HepG2 (cell line): Measurements from ENCODE around the gene ZNF213. TPM values are rescaled to one million over a fixed set of nuclear protein-coding genes. Genes with fewer than 3 reads are reported as not detected.

Experiments
- CHCHD3 ChIP-seq: sonication (generic); formaldehyde crosslinking; IDR thresholded peaks from 2 replicates; pipeline ENCODE4 v1.8.0; 2022; ENCODE audit warnings: mild to moderate bottlenecking, missing genetic modification reagents, moderate library complexity
- ELF3 ChIP-seq: IDR thresholded peaks from 2 replicates; pipeline ENCODE4 v1.6.1; 2016; ENCODE audit warnings: missing genetic modification reagents, missing compliant biosample characterization
- HMG20A ChIP-seq: IDR thresholded peaks from 2 replicates; pipeline ENCODE4 v1.6.1; 2016; ENCODE audit warnings: borderline replicate concordance
- NAIF1 ChIP-seq: sonication (generic); formaldehyde crosslinking; IDR thresholded peaks from 2 replicates; pipeline ENCODE4 v1.5.0; 2020; ENCODE audit warnings: mild to moderate bottlenecking, missing genetic modification reagents, borderline replicate concordance
- SIN3B ChIP-seq: fragments of 150-350 bp; IDR thresholded peaks from 2 replicates; pipeline ENCODE4 v1.6.1; 2014; ENCODE audit warnings: low read length
- SKI ChIP-seq: fragments of 450-650 bp; IDR thresholded peaks from one replicate; pipeline ENCODE4 v1.6.1; 2018; ENCODE audit warnings: mild to moderate bottlenecking; ENCODE audit not compliant: partially characterized antibody
- SRSF4 ChIP-seq: fragments of 200-400 bp; formaldehyde crosslinking; IDR thresholded peaks from one replicate; pipeline ENCODE4 v1.6.1; 2018; ENCODE audit warnings: mild to moderate bottlenecking, low read depth, low read length, moderate library complexity; ENCODE audit not compliant: poor library complexity, severe bottlenecking
- TBX2 ChIP-seq: sonication (generic); formaldehyde crosslinking; IDR thresholded peaks from 2 replicates; pipeline ENCODE4 v1.5.0; 2020; ENCODE audit warnings: missing genetic modification reagents, mild to moderate bottlenecking, borderline replicate concordance
- U2AF1 ChIP-seq: fragments of 200-400 bp; formaldehyde crosslinking; optimal IDR thresholded peaks from 2 replicates; pipeline ENCODE3; 2017; ENCODE audit warnings: mild to moderate bottlenecking, low read depth, low read length
- ZBTB7A ChIP-seq: sonication (generic); formaldehyde crosslinking; IDR thresholded peaks from 2 replicates; pipeline ENCODE4 v1.8.0; 2022; ENCODE audit warnings: mild to moderate bottlenecking, missing genetic modification reagents
- ZFP1 ChIP-seq: IDR thresholded peaks from 2 replicates; pipeline ENCODE4 v1.6.1; 2016
- ZNF124 ChIP-seq: sonication (generic); formaldehyde crosslinking; IDR thresholded peaks from 2 replicates; pipeline ENCODE4 v1.4.0; 2020; ENCODE audit warnings: missing genetic modification reagents
- ZNF282 ChIP-seq: fragments of 450-650 bp; IDR thresholded peaks from 2 replicates; pipeline ENCODE4 v1.6.1; 2018; ENCODE audit not compliant: partially characterized antibody
- ZNF484 ChIP-seq: sonication (generic); formaldehyde crosslinking; IDR thresholded peaks from 2 replicates; pipeline ENCODE4 v1.5.1; 2020; ENCODE audit warnings: mild to moderate bottlenecking, low read depth, missing genetic modification reagents, borderline replicate concordance
- ZNF547 ChIP-seq: sonication (generic); formaldehyde crosslinking; IDR thresholded peaks from 2 replicates; pipeline ENCODE4 v1.5.1; 2020; ENCODE audit warnings: mild to moderate bottlenecking, missing genetic modification reagents
- ZNF703 ChIP-seq: sonication (generic); formaldehyde crosslinking; IDR thresholded peaks from 2 replicates; pipeline ENCODE4 v1.5.1; 2020; ENCODE audit warnings: missing genetic modification reagents, mild to moderate bottlenecking, moderate library complexity, borderline replicate concordance
- ZNF709 ChIP-seq: sonication (generic); formaldehyde crosslinking; IDR thresholded peaks from 2 replicates; pipeline ENCODE4 v1.5.0; 2020; ENCODE audit warnings: mild to moderate bottlenecking, missing genetic modification reagents
- ZNF75D ChIP-seq: sonication (generic); formaldehyde crosslinking; IDR thresholded peaks from 2 replicates; pipeline ENCODE4 v1.8.1; 2023; ENCODE audit warnings: missing genetic modification reagents, mild to moderate bottlenecking, borderline replicate concordance
- ZNF777 ChIP-seq: sonication (generic); formaldehyde crosslinking; IDR thresholded peaks from 2 replicates; pipeline ENCODE4 v1.4.0; 2020; ENCODE audit warnings: missing genetic modification reagents
- ZNF788 ChIP-seq: sonication (generic); formaldehyde crosslinking; IDR thresholded peaks from 2 replicates; pipeline ENCODE4 v1.5.0; 2020; ENCODE audit warnings: mild to moderate bottlenecking, missing genetic modification reagents, borderline replicate concordance
- polyA plus RNA-seq, 8 experiments: library from polyadenylated mRNA; depleted of rRNA in 3 of 8; stranded (reverse) in 7 of 8; unstranded in 1 of 8; fragments of >200 nt; fragmentation: Illumina TruSeq in 4 of 8; extraction: Trizol in 4 of 8; gene quantifications; 2 replicates each; pipeline versions ENCODE4 v1.2.1 to v1.2.3, GENCODE V29; 2011 to 2016; ENCODE audit warnings: low read depth in 4 of 8, missing spikeins in 1 of 8, mixed read lengths in 1 of 8; ENCODE audit not compliant: insufficient read depth in 1 of 8
- total RNA-seq, 5 experiments: library from RNA; depleted of rRNA; stranded (reverse); fragments of >200 nt; fragmentation: Illumina TruSeq; extraction: Trizol; gene quantifications; 2 replicates each; pipeline ENCODE4 v1.2.3, GENCODE V29; 2016; ENCODE audit warnings: low read depth in 1 of 5
- TF ChIP-seq, protein P1 (sequence below): sonication (generic); formaldehyde crosslinking; IDR thresholded peaks from 2 replicates; pipeline ENCODE4 v1.4.0; 2020; ENCODE audit warnings: missing genetic modification reagents
- TF ChIP-seq, protein P2 (sequence below): IDR thresholded peaks from 2 replicates; pipeline ENCODE4 v1.6.1; 2018; ENCODE audit warnings: missing genetic modification reagents
- TF ChIP-seq, protein P3 (sequence below): sonication (generic); formaldehyde crosslinking; IDR thresholded peaks from 2 replicates; pipeline ENCODE4 v1.5.0; 2020; ENCODE audit warnings: missing genetic modification reagents, mild to moderate bottlenecking, borderline replicate concordance
- TF ChIP-seq, protein P4 (sequence below): sonication (generic); formaldehyde crosslinking; IDR thresholded peaks from 2 replicates; pipeline ENCODE4 v1.5.0; 2020; ENCODE audit warnings: mild to moderate bottlenecking, missing genetic modification reagents
- TF ChIP-seq, protein P5 (sequence below): IDR thresholded peaks from 2 replicates; pipeline ENCODE4 v1.6.1; 2016

Gene ZNF213
- total and polyA plus RNA-seq, 2 of the 13 experiments (the other 11 are each of a cell fraction or from before 2014, with no cell fraction given), result 0.59 to 0.97 TPM

DNA sequence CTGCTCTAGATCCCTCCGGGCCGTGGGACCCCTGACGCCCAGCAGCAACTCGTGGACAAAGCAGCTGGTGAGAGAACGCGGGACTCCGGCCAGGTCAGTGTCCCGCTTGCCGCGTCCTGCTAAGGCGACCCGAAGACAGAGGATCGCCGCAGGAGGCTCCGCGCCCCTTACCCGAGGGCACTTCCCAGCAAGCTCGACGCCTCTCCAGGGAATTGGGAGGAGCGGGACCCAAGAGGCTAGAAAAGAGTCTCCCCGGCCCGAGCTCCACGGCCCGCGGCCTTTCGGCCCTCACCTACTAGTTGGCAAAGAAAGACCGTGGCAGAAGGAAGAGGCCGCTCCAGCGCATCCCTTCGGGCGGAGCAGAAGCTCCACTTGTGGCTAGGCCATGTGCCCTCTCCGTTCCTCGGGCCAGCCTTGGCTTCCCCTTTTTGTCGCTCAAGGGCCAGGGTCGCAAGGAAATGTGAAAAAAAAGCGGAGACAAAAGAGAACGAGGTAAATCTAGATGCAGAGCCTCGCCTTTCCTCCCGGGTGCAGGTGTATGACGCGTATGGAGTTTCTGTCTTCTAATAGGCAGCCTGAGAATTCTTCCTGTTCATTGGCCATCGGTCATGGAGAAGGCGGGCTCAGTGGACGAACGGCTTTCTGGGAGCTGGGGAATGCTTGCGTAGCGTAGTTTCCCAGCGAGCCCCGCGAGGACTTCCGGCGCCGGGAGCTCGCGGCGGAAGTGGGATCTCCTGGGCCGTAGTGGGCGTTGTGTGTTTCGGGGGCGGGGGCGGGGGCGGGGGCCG is at the start of gene ZNF213 (continued):
- no peak for TF ChIP-seq ZNF282
- no peak for TF ChIP-seq CHCHD3 (CRISPR knock-in tag)
- TF ChIP-seq ZNF703, result no peak
- no peak for TF ChIP-seq ZNF547 (CRISPR knock-in tag)
- TF ChIP-seq, protein P1, sequence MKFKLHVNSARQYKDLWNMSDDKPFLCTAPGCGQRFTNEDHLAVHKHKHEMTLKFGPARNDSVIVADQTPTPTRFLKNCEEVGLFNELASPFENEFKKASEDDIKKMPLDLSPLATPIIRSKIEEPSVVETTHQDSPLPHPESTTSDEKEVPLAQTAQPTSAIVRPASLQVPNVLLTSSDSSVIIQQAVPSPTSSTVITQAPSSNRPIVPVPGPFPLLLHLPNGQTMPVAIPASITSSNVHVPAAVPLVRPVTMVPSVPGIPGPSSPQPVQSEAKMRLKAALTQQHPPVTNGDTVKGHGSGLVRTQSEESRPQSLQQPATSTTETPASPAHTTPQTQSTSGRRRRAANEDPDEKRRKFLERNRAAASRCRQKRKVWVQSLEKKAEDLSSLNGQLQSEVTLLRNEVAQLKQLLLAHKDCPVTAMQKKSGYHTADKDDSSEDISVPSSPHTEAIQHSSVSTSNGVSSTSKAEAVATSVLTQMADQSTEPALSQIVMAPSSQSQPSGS (CRISPR knock-in tag), result no peak
- TF ChIP-seq SRSF4, result no peak
- TF ChIP-seq ZFP1 (CRISPR knock-in tag), result no peak
- TF ChIP-seq, protein P2, sequence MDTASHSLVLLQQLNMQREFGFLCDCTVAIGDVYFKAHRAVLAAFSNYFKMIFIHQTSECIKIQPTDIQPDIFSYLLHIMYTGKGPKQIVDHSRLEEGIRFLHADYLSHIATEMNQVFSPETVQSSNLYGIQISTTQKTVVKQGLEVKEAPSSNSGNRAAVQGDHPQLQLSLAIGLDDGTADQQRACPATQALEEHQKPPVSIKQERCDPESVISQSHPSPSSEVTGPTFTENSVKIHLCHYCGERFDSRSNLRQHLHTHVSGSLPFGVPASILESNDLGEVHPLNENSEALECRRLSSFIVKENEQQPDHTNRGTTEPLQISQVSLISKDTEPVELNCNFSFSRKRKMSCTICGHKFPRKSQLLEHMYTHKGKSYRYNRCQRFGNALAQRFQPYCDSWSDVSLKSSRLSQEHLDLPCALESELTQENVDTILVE (CRISPR knock-in tag), result peak; percentile 79; the same call in 1 of the 2 replicates
- no peak for TF ChIP-seq SKI
- TF ChIP-seq U2AF1, result no peak
- TF ChIP-seq, protein P3, sequence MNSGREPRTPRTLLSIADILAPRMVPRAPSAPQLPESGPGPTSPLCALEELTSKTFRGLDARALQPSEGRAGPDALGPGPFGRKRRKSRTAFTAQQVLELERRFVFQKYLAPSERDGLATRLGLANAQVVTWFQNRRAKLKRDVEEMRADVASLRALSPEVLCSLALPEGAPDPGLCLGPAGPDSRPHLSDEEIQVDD (CRISPR knock-in tag), result no peak
- no peak for TF ChIP-seq ZBTB7A (CRISPR knock-in tag)
- no peak for TF ChIP-seq ELF3 (CRISPR knock-in tag)
- TF ChIP-seq, protein P4, sequence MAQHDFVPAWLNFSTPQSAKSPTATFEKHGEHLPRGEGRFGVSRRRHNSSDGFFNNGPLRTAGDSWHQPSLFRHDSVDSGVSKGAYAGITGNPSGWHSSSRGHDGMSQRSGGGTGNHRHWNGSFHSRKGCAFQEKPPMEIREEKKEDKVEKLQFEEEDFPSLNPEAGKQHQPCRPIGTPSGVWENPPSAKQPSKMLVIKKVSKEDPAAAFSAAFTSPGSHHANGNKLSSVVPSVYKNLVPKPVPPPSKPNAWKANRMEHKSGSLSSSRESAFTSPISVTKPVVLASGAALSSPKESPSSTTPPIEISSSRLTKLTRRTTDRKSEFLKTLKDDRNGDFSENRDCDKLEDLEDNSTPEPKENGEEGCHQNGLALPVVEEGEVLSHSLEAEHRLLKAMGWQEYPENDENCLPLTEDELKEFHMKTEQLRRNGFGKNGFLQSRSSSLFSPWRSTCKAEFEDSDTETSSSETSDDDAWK (CRISPR knock-in tag), result no peak
- TF ChIP-seq NAIF1 (CRISPR knock-in tag), result no peak
- peak; percentile 27; the same call in 1 of the 2 replicates for TF ChIP-seq TBX2 (CRISPR knock-in tag)
- no peak; the same call in 1 of the 2 replicates for TF ChIP-seq SIN3B
- TF ChIP-seq, protein P5, sequence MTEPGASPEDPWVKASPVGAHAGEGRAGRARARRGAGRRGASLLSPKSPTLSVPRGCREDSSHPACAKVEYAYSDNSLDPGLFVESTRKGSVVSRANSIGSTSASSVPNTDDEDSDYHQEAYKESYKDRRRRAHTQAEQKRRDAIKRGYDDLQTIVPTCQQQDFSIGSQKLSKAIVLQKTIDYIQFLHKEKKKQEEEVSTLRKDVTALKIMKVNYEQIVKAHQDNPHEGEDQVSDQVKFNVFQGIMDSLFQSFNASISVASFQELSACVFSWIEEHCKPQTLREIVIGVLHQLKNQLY (CRISPR knock-in tag), result no peak
- TF ChIP-seq ZNF484 (CRISPR knock-in tag), result no peak
- no peak for TF ChIP-seq ZNF124 (CRISPR knock-in tag)
- no peak for TF ChIP-seq ZNF75D
- no peak for TF ChIP-seq HMG20A (CRISPR knock-in tag)
- TF ChIP-seq ZNF788 (CRISPR knock-in tag), result no peak
- no peak for TF ChIP-seq ZNF777
- TF ChIP-seq ZNF709 (CRISPR knock-in tag), result no peak
